Fibroblast of lung (primary cell): ENCODE measurements around the gene CPS1.

ENCODE experiments used
- CTCF ChIP-seq, 2 donors: IDR thresholded peaks in 1 of 2; conservative IDR thresholded peaks in 1 of 2; 1 replicate in 1 of 2; 2 replicates in 1 of 2; pipeline ENCODE4 v1.5.1; 2011 to 2012; ENCODE audit warnings: low read length in 2 of 2, control low read depth in 1 of 2, inconsistent platforms in 1 of 2, low read depth in 1 of 2, mild to moderate bottlenecking in 1 of 2
- EZH2 ChIP-seq: IDR thresholded peaks from 2 replicates; pipeline ENCODE4 v1.5.1; 2012; ENCODE audit warnings: low read length, control low read depth, mild to moderate bottlenecking; ENCODE audit errors: missing control alignments

DNA sequence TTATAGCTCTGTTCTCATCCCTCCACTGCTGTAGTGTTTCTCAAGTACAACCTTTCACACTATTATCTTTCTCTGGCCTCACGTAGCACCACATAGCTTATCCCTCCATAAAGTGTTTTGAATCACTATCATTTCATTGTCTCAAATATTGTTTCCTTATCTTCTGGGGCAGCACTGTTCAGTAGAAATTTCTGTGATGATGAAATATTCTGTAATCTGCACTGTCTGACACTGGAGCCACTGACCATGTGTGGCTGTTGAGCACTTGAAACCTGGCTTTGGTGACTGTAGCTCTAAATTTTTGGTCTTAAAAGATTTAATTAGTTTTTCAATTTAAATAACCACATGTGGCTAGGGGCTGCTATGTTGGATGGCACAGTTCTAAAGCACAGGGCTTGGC is 78.9 kb downstream of the CPS1 start:
- TF ChIP-seq CTCF (conservative IDR thresholded peaks at IDR 0.05 in 1 of 2, IDR thresholded peaks at IDR 0.05 in 1 of 2; ENCODE audit: low read depth in 1 of 2, low read length in 2 of 2) (no peak), EZH2 (no peak)
